Fibroblast of the aortic adventitia (primary cell): ENCODE data around the gene WASHC4. TPM values are rescaled to one million over a fixed set of nuclear protein-coding genes. Genes with fewer than 3 reads are reported as not detected.
A peak's percentile ranks its signal among the peaks of the same experiment; 100 is the strongest.

ENCODE experiments used
- DNase-seq: peaks from one replicate; pipeline ENCODE4 v3.0.0-alpha.2; 2010; ENCODE audit warnings: low read depth
- H3K4me3 ChIP-seq: 2 replicates; pipeline ENCODE4 v1.5.1; 2011; ENCODE audit warnings: low read depth, mild to moderate bottlenecking, control low read depth, low read length, moderate library complexity
- CTCF ChIP-seq: IDR thresholded peaks from 2 replicates; pipeline ENCODE4 v1.5.1; 2011; ENCODE audit warnings: mild to moderate bottlenecking, low read length, control low read depth, inconsistent platforms; ENCODE audit not compliant: insufficient read depth
- total RNA-seq: library from RNA; depleted of rRNA; stranded (reverse); fragments of >200 nt; gene quantifications from 2 replicates; pipeline ENCODE4 v1.2.3, GENCODE V29; 2012; ENCODE audit warnings: low replicate concordance

WASHC4 gene
- total RNA-seq, 1 donor, result 102 TPM

DNA sequence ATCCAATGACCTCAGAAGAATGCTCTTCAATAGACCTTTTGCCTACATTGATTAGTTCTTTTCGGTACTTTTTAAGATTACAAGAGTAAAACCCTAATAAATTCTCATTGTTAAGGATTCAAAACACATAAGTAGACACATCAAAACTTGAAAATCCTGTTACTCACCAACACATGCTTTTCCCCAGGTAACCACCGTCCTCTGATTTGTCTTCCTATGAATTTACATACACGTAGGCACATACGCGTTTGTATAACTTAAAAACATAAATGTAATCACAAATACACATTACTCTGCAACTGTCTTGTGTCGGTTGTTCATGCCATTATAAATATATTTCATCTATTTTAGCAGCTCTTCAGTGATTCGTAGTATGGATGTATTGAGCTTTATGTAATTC lies 910 bp upstream of the WASHC4 start:
- peak overlapping the region; percentile 94 for H3K4me3 ChIP-seq
- DNase-seq, result no peak
- no peak for TF ChIP-seq CTCF

DNA sequence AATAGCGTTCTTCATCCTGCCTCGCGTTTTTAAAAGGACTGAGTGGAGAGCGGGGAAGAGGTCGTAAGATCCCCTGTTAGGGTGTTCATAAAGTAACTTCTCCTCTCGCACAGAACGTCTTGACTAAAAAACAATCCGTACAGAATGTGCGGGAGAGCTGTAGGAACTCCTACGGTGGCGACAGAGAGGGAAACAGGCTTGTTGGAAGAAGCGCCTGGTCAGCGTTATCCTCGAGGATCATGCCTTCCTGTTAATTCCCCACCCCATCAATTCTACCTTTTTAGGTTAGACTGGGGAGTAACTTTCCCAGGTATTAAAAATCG lies 399 bp upstream of the WASHC4 start:
- H3K4me3 ChIP-seq, result peak overlapping the region; percentile 94
- peak; percentile 67 for DNase-seq
- no peak for TF ChIP-seq CTCF

GRCh38 chr12:105109465-105110212 lies 2.1 kb downstream of the WASHC4 start:
- H3K4me3 ChIP-seq, result peak overlapping the region; percentile 94
- peak; percentile 26 for DNase-seq
- no peak for TF ChIP-seq CTCF

GRCh38 chr12:105110851-105111250 lies 3.3 kb downstream of the WASHC4 start:
- DNase-seq, result no peak

DNA sequence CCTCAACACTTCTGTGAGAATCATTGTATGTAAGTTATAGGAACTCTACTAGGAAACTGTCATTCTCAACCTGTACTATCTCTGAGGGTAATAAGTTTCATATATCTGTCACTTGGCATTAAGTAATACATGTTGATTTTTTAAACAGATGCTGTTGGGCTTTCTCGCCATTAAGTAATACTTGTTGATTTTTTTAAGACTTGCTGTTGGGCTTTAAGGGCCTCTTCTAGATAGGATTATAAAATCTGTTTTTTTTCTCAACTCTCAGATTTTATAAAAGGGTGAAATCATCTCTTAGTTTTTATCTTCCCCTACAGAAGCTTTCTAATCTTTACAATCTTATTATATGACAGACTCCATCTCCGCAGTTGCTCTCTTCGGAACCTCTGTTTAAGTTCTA lies 5.6 kb downstream of the WASHC4 start:
- no peak for DNase-seq
- no peak for TF ChIP-seq CTCF
- H3K4me3 ChIP-seq, result no peak overlapping the region

More at GRCh38 chr12:105110851-105111250, 3.3 kb downstream of the WASHC4 start:
- no peak overlapping the region for H3K4me3 ChIP-seq
- TF ChIP-seq CTCF, result no peak

DNA sequence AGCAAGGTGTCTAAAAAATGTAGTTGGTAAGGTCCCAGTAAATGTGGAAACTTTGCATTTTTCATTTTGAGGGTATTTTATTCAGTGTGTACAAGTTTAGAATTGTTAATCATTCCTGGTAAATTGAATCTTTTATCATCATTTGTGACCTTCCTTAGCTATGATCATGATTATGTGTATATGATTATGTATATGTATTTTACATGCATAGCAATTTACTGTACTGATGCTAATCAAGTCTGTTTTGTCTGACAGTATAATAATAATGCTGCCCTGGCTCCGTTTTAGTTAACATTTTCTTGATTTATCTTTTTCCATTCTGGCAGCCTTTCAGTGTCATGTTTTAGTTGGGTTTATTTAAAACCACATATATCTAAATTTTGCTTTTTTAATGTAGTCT lies 9.4 kb downstream of the WASHC4 start:
- no peak for TF ChIP-seq CTCF
- no peak overlapping the region for H3K4me3 ChIP-seq
- DNase-seq, result no peak

GRCh38 chr12:105120551-105120950 lies 13.0 kb downstream of the WASHC4 start:
- no peak for DNase-seq
- H3K4me3 ChIP-seq, result no peak overlapping the region
- TF ChIP-seq CTCF, result no peak
